GM12801 (cell line): Measurements from ENCODE around the gene SLC25A13.

ENCODE experiments used
- TF ChIP-seq, protein P1 (sequence below): IDR thresholded peaks from one replicate; pipeline ENCODE4 v1.5.1; 2011; ENCODE audit warnings: control low read depth; ENCODE audit not compliant: insufficient read length; ENCODE audit errors: extremely low read depth

The SLC25A13 gene

DNA sequence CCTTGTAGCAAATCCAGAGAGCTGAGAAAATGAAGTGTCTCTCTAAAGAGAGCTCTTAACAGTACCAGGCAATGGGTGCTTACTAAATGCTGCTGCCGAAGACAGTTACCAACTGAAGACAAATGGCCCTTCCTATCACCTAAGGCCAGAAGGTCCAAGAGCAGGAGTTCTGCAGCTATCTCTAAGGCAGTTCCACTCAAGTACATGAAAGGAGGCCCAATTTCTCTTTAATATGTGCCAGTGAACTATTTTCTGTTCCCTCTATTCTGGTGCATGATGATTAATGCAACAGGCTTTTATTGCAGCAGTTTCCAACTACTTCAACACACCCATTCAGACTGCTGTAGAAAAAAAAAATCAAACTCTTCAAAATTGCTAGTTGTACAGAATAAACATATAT, 122.5 kb downstream of the SLC25A13 start:
- TF ChIP-seq, protein P1, sequence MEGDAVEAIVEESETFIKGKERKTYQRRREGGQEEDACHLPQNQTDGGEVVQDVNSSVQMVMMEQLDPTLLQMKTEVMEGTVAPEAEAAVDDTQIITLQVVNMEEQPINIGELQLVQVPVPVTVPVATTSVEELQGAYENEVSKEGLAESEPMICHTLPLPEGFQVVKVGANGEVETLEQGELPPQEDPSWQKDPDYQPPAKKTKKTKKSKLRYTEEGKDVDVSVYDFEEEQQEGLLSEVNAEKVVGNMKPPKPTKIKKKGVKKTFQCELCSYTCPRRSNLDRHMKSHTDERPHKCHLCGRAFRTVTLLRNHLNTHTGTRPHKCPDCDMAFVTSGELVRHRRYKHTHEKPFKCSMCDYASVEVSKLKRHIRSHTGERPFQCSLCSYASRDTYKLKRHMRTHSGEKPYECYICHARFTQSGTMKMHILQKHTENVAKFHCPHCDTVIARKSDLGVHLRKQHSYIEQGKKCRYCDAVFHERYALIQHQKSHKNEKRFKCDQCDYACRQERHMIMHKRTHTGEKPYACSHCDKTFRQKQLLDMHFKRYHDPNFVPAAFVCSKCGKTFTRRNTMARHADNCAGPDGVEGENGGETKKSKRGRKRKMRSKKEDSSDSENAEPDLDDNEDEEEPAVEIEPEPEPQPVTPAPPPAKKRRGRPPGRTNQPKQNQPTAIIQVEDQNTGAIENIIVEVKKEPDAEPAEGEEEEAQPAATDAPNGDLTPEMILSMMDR: no peak

DNA sequence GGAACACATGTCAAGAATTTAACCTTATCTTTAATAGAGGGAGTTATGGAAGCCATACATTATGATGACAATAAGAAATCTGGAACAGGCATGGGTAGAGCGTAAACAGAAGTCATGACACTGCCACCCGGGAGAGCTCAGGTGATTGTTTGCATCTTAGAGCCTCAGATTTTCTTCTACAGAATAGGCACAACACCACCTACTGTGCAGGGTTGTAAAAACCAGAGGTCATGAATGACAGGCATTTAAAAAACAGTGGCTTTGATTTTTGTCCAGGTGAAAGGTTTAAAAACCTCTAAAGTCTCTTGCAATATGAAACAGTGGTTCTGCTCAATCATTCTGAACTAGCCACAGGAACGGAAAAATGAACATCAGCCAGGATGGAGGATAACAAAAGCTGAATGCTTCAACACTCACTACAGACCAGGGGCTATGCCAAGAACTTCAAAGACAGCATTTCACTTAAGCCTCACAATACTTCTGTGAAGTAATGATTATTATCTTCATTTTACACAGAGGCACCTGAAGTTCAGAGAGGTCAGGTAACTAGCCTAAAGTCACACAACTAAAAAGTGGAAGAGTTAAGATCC, 123.8 kb downstream of the SLC25A13 start:
- TF ChIP-seq, protein P1: no peak

DNA sequence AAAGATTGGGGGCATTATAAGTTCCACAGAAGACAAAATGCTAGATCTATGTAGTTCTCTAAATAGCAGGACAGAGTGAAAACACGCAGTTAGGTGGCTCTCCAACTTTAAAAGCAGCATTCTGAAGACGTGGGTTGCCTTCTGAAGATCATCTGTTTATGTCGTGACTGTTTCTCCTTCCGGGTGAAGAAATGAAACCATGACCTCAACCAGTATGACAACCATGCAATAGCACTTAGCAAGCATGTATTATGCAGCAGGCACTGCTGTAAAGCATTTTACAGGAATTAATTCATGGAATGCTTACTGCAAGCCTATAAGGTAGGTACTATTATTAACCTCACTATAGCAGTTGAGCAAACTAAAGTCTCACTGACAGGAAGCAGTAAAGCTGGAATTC, 125.2 kb downstream of the SLC25A13 start:
- TF ChIP-seq, protein P1: no peak

- TF ChIP-seq, protein P1: no peak
Observed at GRCh38 chr7:96189129-96189820, 132.6 kb downstream of the SLC25A13 start.

DNA sequence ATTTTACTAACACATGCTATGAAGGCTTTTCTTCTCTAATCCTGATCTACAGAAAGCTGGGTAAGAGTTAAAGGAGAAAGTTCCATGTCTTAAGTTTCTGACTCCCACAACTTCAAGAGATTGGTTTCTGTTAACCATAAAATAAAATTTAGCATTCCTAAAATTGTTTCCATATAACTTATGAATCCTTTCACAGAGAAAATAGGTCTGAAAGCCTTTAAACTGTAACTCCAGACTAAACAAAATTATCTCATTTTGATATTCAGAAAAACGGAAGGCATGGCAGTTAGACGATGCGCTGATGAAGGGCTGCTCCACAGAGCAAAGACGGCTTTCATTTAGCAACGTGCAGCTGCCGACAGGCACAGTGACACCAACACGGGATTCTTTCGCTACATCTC, 133.3 kb downstream of the SLC25A13 start:
- TF ChIP-seq, protein P1: no peak

- TF ChIP-seq, protein P1: no peak
Observed at GRCh38 chr7:96188174-96188581, 133.7 kb downstream of the SLC25A13 start.

- TF ChIP-seq, protein P1: no peak
Observed at GRCh38 chr7:96187735-96188134, 134.2 kb downstream of the SLC25A13 start.
